Thoracic aorta (tissue), 2 donors: ENCODE measurements around the gene CST2. TPM values are rescaled to one million over a fixed set of nuclear protein-coding genes. Genes with fewer than 3 reads are reported as not detected.
"Not testable (repeated sequence)": the region's sequence is repeated elsewhere in the genome, so short reads cannot be mapped to it uniquely, and the experiment has no call there.

Source experiments
- ATAC-seq: fragments of 150-250 bp; one replicate; pipeline ENCODE4 v1.8.0; 2017; ENCODE audit warnings: low read depth; ENCODE audit not compliant: insufficient number of reproducible peaks, low FRiP score
- DNase-seq: peaks from one replicate; pipeline ENCODE4 v3.0.0-alpha.2; 2020; ENCODE audit warnings: low spot score
- H3K27ac ChIP-seq, 2 donors: fragments of 200-600 bp; sonication (generic); 1 replicate in 1 of 2; 2 replicates in 1 of 2; pipeline ENCODE4 v1.5.1; 2016; ENCODE audit warnings: mild to moderate bottlenecking in 2 of 2, moderate library complexity in 2 of 2
- H3K27me3 ChIP-seq: fragments of 200-600 bp; sonication (generic); replicated peaks from 2 replicates; pipeline ENCODE4 v1.6.0; 2016; ENCODE audit warnings: mild to moderate bottlenecking; ENCODE audit not compliant: insufficient read depth
- H3K36me3 ChIP-seq: fragments of 200-600 bp; sonication (generic); one replicate; pipeline ENCODE4 v1.5.1; 2016
- H3K4me1 ChIP-seq, 2 donors: fragments of 200-600 bp; sonication (generic); 1 replicate in 1 of 2; 2 replicates in 1 of 2; pipeline versions ENCODE4 v1.5.1 to v1.6.0; 2016; ENCODE audit warnings: low read depth in 2 of 2, mild to moderate bottlenecking in 1 of 2; ENCODE audit not compliant: control insufficient read depth in 1 of 2
- H3K4me3 ChIP-seq: fragments of 200-600 bp; sonication (generic); 2 replicates; pipeline ENCODE4 v1.5.1; 2016; ENCODE audit warnings: mild to moderate bottlenecking
- H3K9me3 ChIP-seq: fragments of 200-600 bp; sonication (generic); 2 replicates; pipeline ENCODE4 v1.5.1; 2016
- CTCF ChIP-seq: fragments of 200-600 bp; sonication (generic); IDR thresholded peaks from one replicate; pipeline ENCODE4 v1.5.1; 2019; ENCODE audit warnings: antibody characterized with exemption
- total RNA-seq, 2 donors: library from RNA; depleted of rRNA; stranded (reverse); fragments of >200 nt; gene quantifications; one replicate each; pipeline versions ENCODE4 v1.1.0 to v1.2.3, GENCODE V29; 2016

Gene CST2
- total RNA-seq, 2 donors from 2014 or later = not detected

- Histone ChIP-seq H3K4me3 (no peak overlapping the region), H3K27ac (no peak overlapping the region), H3K27me3 (no peaks in the 10 kb centered on the region), H3K36me3 (no peaks in the 10 kb centered on the region), H3K9me3 (no peaks in the 10 kb centered on the region), H3K4me1 (no peaks in the 10 kb centered on the region)
- DNase-seq (no peak), ATAC-seq (no peak)
- TF ChIP-seq CTCF = peak; percentile 12
Measured at GRCh38 chr20:23782366-23782983, 44.1 kb downstream of the CST2 start.

- not testable (repeated sequence) for H3K36me3 ChIP-seq, H3K4me1 ChIP-seq, DNase-seq, ATAC-seq, H3K27me3 ChIP-seq, H3K4me3 ChIP-seq, H3K9me3 ChIP-seq, H3K27ac ChIP-seq
Measured at GRCh38 chr20:23778676-23779075, 47.9 kb downstream of the CST2 start.

- H3K27ac ChIP-seq, DNase-seq, ATAC-seq, H3K27me3 ChIP-seq, H3K9me3 ChIP-seq, H3K4me1 ChIP-seq, H3K36me3 ChIP-seq, H3K4me3 ChIP-seq: not testable (repeated sequence)
Measured at GRCh38 chr20:23777380-23777779, 49.1 kb downstream of the CST2 start.

- Histone ChIP-seq H3K27me3 (no peaks in the 10 kb centered on the region), H3K36me3 (no peaks in the 10 kb centered on the region), H3K4me1 (no peaks in the 10 kb centered on the region), H3K27ac (no peak overlapping the region), H3K4me3 (no peak overlapping the region), H3K9me3 (no peaks in the 10 kb centered on the region)
- DNase-seq (no peak), ATAC-seq (no peak)
- TF ChIP-seq CTCF = no peak
Measured at GRCh38 chr20:23776067-23776771, 50.3 kb downstream of the CST2 start.

GRCh38 chr20:23774081-23774480, 52.4 kb downstream of the CST2 start:
- DNase-seq = no peak
- H3K4me1 ChIP-seq = no peaks in the 10 kb centered on the region
- no peaks in the 10 kb centered on the region for H3K27me3 ChIP-seq
- ATAC-seq = no peak
- no peak for TF ChIP-seq CTCF
- H3K4me3 ChIP-seq = no peak overlapping the region
- H3K27ac ChIP-seq = no peak overlapping the region
- no peaks in the 10 kb centered on the region for H3K9me3 ChIP-seq
- H3K36me3 ChIP-seq = no peaks in the 10 kb centered on the region

Other genes starting within 250 kb of the CST2 start
- gene CST9, start 220.8 kb downstream of the CST2 start, total RNA-seq = not detected
- 1,000 to 10,000 TPM; 1,107 to 2,392 TPM for gene CST3, start 188.8 kb downstream of the CST2 start, total RNA-seq
- not detected for gene CST4, start 137.7 kb downstream of the CST2 start, total RNA-seq
- gene CST1, start 75.8 kb downstream of the CST2 start, total RNA-seq = not detected
- gene CST5, start 53.0 kb upstream of the CST2 start, total RNA-seq = not detected
- gene GGTLC1, start 162.1 kb upstream of the CST2 start, total RNA-seq = not detected